Kidney (tissue), 14 donors: ENCODE data around the gene RXRB. TPM values are rescaled to one million over a fixed set of nuclear protein-coding genes. Genes with fewer than 3 reads are reported as not detected.
A peak's percentile ranks its signal among the peaks of the same experiment; 100 is the strongest.

ENCODE experiments used
- DNase-seq, 5 donors: peaks; one replicate each; pipeline ENCODE4 v3.0.0-alpha.2; 2013 to 2020
- FAIRE-seq: peaks from 2 replicates; lab custom pipeline; 2012; peaks lifted over from hg19 to GRCh38; lab: Jason Lieb, UNC
- H3K27ac ChIP-seq, 2 donors: one replicate each; pipeline ENCODE4 v1.7.0; 2013; ENCODE audit warnings: low read depth in 2 of 2, low read length in 2 of 2, inconsistent platforms in 1 of 2
- H3K27me3 ChIP-seq: one replicate; pipeline ENCODE4 v1.7.1; 2013; ENCODE audit warnings: low read length, inconsistent platforms; ENCODE audit not compliant: control insufficient read depth, insufficient read depth
- H3K36me3 ChIP-seq, 3 donors: one replicate each; pipeline versions ENCODE4 v1.7.0 to v1.7.1; 2013; ENCODE audit warnings: low read length in 3 of 3, control low read depth in 1 of 3, inconsistent platforms in 1 of 3; ENCODE audit not compliant: insufficient read depth in 3 of 3, control insufficient read depth in 2 of 3
- H3K4me1 ChIP-seq, 3 donors: one replicate each; pipeline versions ENCODE4 v1.7.0 to v1.7.1; 2013; ENCODE audit warnings: low read length in 3 of 3, inconsistent platforms in 1 of 3, low read depth in 1 of 3; ENCODE audit not compliant: control insufficient read depth in 2 of 3, insufficient read depth in 2 of 3
- H3K4me3 ChIP-seq, 3 donors: one replicate each; pipeline versions ENCODE4 v1.7.0 to v1.8.1; 2013; ENCODE audit warnings: low read length in 3 of 3, control low read depth in 1 of 3, inconsistent platforms in 1 of 3
- H3K9ac ChIP-seq, 3 donors: one replicate each; pipeline versions ENCODE4 v1.7.0 to v1.7.1; 2013; ENCODE audit warnings: low read length in 3 of 3, control low read depth in 1 of 3, inconsistent platforms in 1 of 3
- H3K9me3 ChIP-seq, 3 donors: one replicate each; pipeline versions ENCODE4 v1.7.0 to v1.7.1; 2013; ENCODE audit warnings: low read length in 3 of 3, control low read depth in 1 of 3, inconsistent platforms in 1 of 3; ENCODE audit not compliant: control insufficient read depth in 2 of 3, insufficient read depth in 1 of 3
- intact Hi-C: fragments of 100-400 bp; cut with DNase I; formaldehyde crosslinking; loops from one replicate; pipeline ENCODE4 v1.11.1; 2022
- polyA plus RNA-seq: library from polyadenylated mRNA; stranded (reverse); fragments of 350-450 nt; fragmentation: Illumina TruSeq; extraction: RNeasy Lipid Tissue Mini Kit (QIAGEN cat#74804); gene quantifications from one replicate; pipeline ENCODE4 v1.2.3, GENCODE V29; 2014; ENCODE audit warnings: low read depth, low replicate concordance; ENCODE audit not compliant: insufficient read depth
- total RNA-seq: library from RNA; stranded (reverse); fragmentation: NEBNext Ultra II Directional; extraction: Animal tissue kit (Norgen Biotek cat#: 25700); gene quantifications from one replicate; pipeline ENCODE4 v1.2.1, GENCODE V29; 2021
- TF ChIP-seq, protein P1 (sequence below): IDR thresholded peaks from 3 replicates; pipeline ENCODE4 v1.5.1; 2012; ENCODE audit warnings: mild to moderate bottlenecking, moderate library complexity, borderline replicate concordance; ENCODE audit not compliant: insufficient read depth; ENCODE audit errors: extremely low read depth
- donor health status: control.
- donor health status: control.
- donor health status: control.
- donor health status: control.
- donor health status: control.
- donor health status: DM: yes; HTN: yes; CAD: no.
- donor health status: Normal renal cell carcinoma (clear cell type).

The RXRB gene
- total and polyA plus RNA-seq, 2 donors from 2014 or later: 35.7 to 52.2 TPM

GRCh38 chr6:33198853-33199436, 1.5 kb downstream of the RXRB start:
- Histone ChIP-seq H3K4me1 (peaks cover 4 to 30% (median 13%) of the 10 kb centered on the region in 3 donors), H3K27me3 (no peaks in the 10 kb centered on the region), H3K4me3 (peak overlapping the region in 2 of 3 donors; percentile 97 to 99), H3K27ac (no peak overlapping the region), H3K36me3 (peaks cover 19 to 38% (median 31%) of the 10 kb centered on the region in 3 donors), H3K9me3 (no peaks in the 10 kb centered on the region), H3K9ac (peak overlapping the region in 1 of 3 donors; percentile 100)
- FAIRE-seq: no peak
- DNase-seq: peak in 1 of 5 donors; percentile 69
- intact Hi-C loops: no loop called here
- TF ChIP-seq, protein P1, sequence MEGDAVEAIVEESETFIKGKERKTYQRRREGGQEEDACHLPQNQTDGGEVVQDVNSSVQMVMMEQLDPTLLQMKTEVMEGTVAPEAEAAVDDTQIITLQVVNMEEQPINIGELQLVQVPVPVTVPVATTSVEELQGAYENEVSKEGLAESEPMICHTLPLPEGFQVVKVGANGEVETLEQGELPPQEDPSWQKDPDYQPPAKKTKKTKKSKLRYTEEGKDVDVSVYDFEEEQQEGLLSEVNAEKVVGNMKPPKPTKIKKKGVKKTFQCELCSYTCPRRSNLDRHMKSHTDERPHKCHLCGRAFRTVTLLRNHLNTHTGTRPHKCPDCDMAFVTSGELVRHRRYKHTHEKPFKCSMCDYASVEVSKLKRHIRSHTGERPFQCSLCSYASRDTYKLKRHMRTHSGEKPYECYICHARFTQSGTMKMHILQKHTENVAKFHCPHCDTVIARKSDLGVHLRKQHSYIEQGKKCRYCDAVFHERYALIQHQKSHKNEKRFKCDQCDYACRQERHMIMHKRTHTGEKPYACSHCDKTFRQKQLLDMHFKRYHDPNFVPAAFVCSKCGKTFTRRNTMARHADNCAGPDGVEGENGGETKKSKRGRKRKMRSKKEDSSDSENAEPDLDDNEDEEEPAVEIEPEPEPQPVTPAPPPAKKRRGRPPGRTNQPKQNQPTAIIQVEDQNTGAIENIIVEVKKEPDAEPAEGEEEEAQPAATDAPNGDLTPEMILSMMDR: no peak

DNA sequence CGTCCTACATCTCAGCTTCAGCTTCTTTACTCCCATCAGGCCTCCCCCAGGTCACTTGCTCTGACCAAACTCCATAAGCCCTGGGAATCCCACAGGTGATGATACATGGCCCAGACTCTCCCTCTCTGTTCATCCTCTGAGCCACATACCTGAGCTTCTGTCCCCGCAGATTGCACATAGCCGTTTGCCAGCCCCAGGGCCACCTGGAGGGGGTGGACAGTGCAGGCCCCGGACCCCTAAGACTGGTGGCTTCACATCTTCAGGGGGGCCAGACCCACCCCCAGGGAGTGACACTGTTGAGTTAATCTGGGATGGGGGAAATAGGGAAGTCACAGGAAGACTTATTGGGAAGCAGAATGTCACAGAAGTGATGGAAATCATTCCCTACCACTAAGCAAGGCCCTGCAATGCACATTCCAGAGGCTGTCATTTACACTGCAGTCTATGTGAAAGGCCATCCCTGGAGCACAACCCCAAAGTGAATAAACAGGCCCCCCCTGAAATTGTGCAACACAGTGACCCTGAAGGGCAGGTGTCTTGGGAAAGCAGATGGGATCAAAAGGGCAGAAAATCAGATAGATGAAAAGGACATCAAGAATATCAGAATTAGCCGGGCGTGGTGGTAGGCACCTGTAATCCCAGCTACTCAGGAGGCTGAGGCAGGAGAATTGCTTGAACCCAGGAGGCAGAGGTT, 2.2 kb downstream of the RXRB start:
- Histone ChIP-seq H3K4me1 (peaks cover 3 to 24% (median 10%) of the 10 kb centered on the region in 3 donors), H3K4me3 (no peak overlapping the region), H3K36me3 (peaks cover 19 to 32% (median 28%) of the 10 kb centered on the region in 3 donors), H3K9me3 (no peaks in the 10 kb centered on the region), H3K27me3 (no peaks in the 10 kb centered on the region), H3K9ac (no peak overlapping the region), H3K27ac (no peak overlapping the region)
- TF ChIP-seq, protein P1: no peak
- intact Hi-C loops: no loop called here
- FAIRE-seq (no peak), DNase-seq (no peak)

- FAIRE-seq (no peak), DNase-seq (peak in 3 of 5 donors; percentile 35 to 79 (median 61))
- TF ChIP-seq, protein P1: peak; percentile 55
- no peaks in the 10 kb centered on the region for H3K9me3 ChIP-seq
- no peak overlapping the region for H3K27ac ChIP-seq
- H3K4me3 ChIP-seq: no peak overlapping the region
- intact Hi-C loops: no loop called here
- no peaks in the 10 kb centered on the region for H3K27me3 ChIP-seq
- H3K4me1 ChIP-seq: peaks cover 3 to 29% (median 13%) of the 10 kb centered on the region in 3 donors
- peaks cover 15 to 24% (median 22%) of the 10 kb centered on the region in 3 donors for H3K36me3 ChIP-seq
- H3K9ac ChIP-seq: no peak overlapping the region
These were observed 2.9 kb downstream of the RXRB start for GRCh38 chr6:33197431-33198048.
